Measurements from ENCODE around the gene PRKACB. TPM values are rescaled to one million over a fixed set of nuclear protein-coding genes. Genes with fewer than 3 reads are reported as not detected.

PRKACB gene
- total and polyA plus RNA-seq, 2 of the 8 experiments (the other 6 are each of a cell fraction or from before 2014, with no cell fraction given) = 7.8 to 31.0 TPM

DNA sequence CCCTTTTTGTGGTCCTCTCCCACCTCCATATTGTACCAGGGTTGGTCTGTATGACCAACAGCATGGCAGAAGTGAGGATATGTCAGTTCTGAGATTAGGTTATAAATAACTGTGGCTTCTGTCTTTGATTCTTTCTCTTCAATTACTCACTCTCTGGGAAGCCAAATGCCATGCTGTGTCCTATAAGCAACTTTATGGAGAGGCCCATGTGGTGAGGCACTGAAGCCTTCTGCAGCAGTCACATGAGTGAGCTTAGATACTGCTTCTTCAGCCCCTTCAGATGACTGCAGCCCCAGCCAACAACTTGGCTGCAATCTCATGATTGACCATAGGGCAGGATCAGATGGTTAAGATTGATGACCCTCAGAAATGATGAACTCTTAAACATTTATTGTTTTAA, 123.4 kb downstream of the PRKACB start (continued):
- no peak for TF ChIP-seq KDM1A (IDR thresholded peaks at IDR 0.05; ENCODE audit: borderline replicate concordance, low read length)
- TF ChIP-seq HDAC2 (IDR thresholded peaks at IDR 0.05; ENCODE audit: borderline replicate concordance in 1 of 2, low read depth in 2 of 2, low read length in 2 of 2) = no peak
- no peak for TF ChIP-seq SP4 (IDR thresholded peaks at IDR 0.05; ENCODE audit: low read length)
- no peak for TF ChIP-seq SAP30 (IDR thresholded peaks at IDR 0.05; ENCODE audit: insufficient read depth, insufficient replicate concordance, low read length)
- TF ChIP-seq, protein P1, sequence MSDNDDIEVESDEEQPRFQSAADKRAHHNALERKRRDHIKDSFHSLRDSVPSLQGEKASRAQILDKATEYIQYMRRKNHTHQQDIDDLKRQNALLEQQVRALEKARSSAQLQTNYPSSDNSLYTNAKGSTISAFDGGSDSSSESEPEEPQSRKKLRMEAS (IDR thresholded peaks at IDR 0.05) = no peak
- TF ChIP-seq SIRT6 (IDR thresholded peaks at IDR 0.05; ENCODE audit: low read length) = no peak

Measured in H1 (cell line).